T-cell (primary cell): ENCODE results near the gene FBXW7. TPM values are rescaled to one million over a fixed set of nuclear protein-coding genes. Genes with fewer than 3 reads are reported as not detected.

ENCODE experiments used
- ATAC-seq, 4 experiments: fragments of 200-7000 bp in 3 of 4; fragments of 150-1000 bp in 1 of 4; cut with Tn5 transposase; replicated peaks in 1 of 4; 1 replicate in 3 of 4; 2 replicates in 1 of 4; pipeline ENCODE4 v1.10.0; 2021; ENCODE audit warnings: moderate library complexity in 3 of 4, mild to moderate bottlenecking in 2 of 4, moderate number of reproducible peaks in 1 of 4
- CTCF ChIA-PET, 2 donors: fragments of 300-600 bp; sonication (Branson Sonifier 250); formaldehyde crosslinking; loops; one replicate each; lab custom pipeline; 2022; ENCODE audit warnings: antibody characterized with exemption in 2 of 2; lab: Charles Lee
- POLR2A ChIA-PET, 2 donors: fragments of 300-600 bp; sonication (Branson Sonifier 250); formaldehyde crosslinking; loops; one replicate each; lab custom pipeline; 2022; ENCODE audit warnings: antibody characterized with exemption in 2 of 2; lab: Charles Lee
- DNase-seq, 35 experiments: peaks; one replicate each; pipeline versions ENCODE4 v3.0.0 to v3.0.0-alpha.2; 2013 to 2023
- H3K27ac ChIP-seq: one replicate; pipeline ENCODE4 v1.5.1; 2013; ENCODE audit warnings: low read length
- H3K27me3 ChIP-seq, 2 experiments: replicated peaks in 1 of 2; 1 replicate in 1 of 2; 2 replicates in 1 of 2; pipeline versions ENCODE4 v1.6.1 to v1.7.0; 2013; ENCODE audit warnings: low read length in 1 of 2, mixed read lengths in 1 of 2; ENCODE audit not compliant: control insufficient read depth in 2 of 2, insufficient read depth in 2 of 2; ENCODE audit errors: extremely low read depth in 1 of 2
- H3K36me3 ChIP-seq, 2 donors: 1 replicate in 1 of 2; 2 replicates in 1 of 2; pipeline versions ENCODE4 v1.6.1 to v1.7.0; 2013; ENCODE audit warnings: low read length in 1 of 2; ENCODE audit not compliant: control insufficient read depth in 2 of 2, insufficient read depth in 1 of 2; ENCODE audit errors: extremely low read depth in 1 of 2
- H3K4me1 ChIP-seq, 2 experiments: 1 replicate in 1 of 2; 2 replicates in 1 of 2; pipeline versions ENCODE4 v1.6.1 to v1.7.0; 2013; ENCODE audit warnings: low read length in 2 of 2, mixed read lengths in 1 of 2; ENCODE audit not compliant: insufficient read depth in 2 of 2, control insufficient read depth in 1 of 2; ENCODE audit errors: extremely low read depth in 1 of 2
- H3K4me3 ChIP-seq, 2 donors: 1 replicate in 1 of 2; 2 replicates in 1 of 2; pipeline versions ENCODE4 v1.5.1 to v1.7.0; 2013; ENCODE audit warnings: mild to moderate bottlenecking in 2 of 2, low read length in 1 of 2, moderate library complexity in 1 of 2; ENCODE audit not compliant: control insufficient read depth in 1 of 2; ENCODE audit errors: extremely low read depth in 1 of 2
- H3K9me3 ChIP-seq: 2 replicates; pipeline ENCODE4 v1.7.0; 2013
- H3K27ac Mint-ChIP-seq, 2 donors: one replicate each; pipeline ENCODE4 v1.8.0; 2020 to 2021; ENCODE audit warnings: mild to moderate bottlenecking in 2 of 2, mixed read lengths in 2 of 2
- H3K27me3 Mint-ChIP-seq, 2 donors: one replicate each; pipeline ENCODE4 v1.8.0; 2021 to 2022; ENCODE audit warnings: mixed read lengths in 2 of 2
- H3K36me3 Mint-ChIP-seq: one replicate; pipeline ENCODE4 v1.8.0; 2021; ENCODE audit warnings: mixed read lengths
- H3K4me1 Mint-ChIP-seq, 3 donors: one replicate each; pipeline ENCODE4 v1.8.0; 2020 to 2022; ENCODE audit warnings: mixed read lengths in 3 of 3, mild to moderate bottlenecking in 1 of 3
- H3K4me3 Mint-ChIP-seq, 3 donors: one replicate each; pipeline ENCODE4 v1.8.0; 2020 to 2022; ENCODE audit warnings: mild to moderate bottlenecking in 3 of 3, mixed read lengths in 3 of 3, moderate library complexity in 3 of 3
- H3K9me3 Mint-ChIP-seq, 3 donors: one replicate each; pipeline ENCODE4 v1.8.0; 2020 to 2022; ENCODE audit warnings: mixed read lengths in 3 of 3
- WGBS: methylation state at CpG from one replicate; pipeline ENCODE4 v1.1.5; 2013; ENCODE audit warnings: missing lambda C conversion rate; ENCODE audit not compliant: insufficient coverage; 5-methylcytosine and 5-hydroxymethylcytosine counted together
- total RNA-seq, 35 experiments: library from RNA in 6 of 35; stranded (reverse) in 6 of 35; fragments of 120-200 nt in 1 of 35; gene quantifications; one replicate each; pipeline versions ENCODE4 v1.2.1 to v1.2.4 and lab custom pipeline; 2013 to 2026

FBXW7 gene
- total RNA-seq, 5 donors from 2014 or later (not counting 1 experiment from before 2014, with no cell fraction given), result 91.9 to 131 (median 96.0) TPM

GRCh38 chr4:152344001-152344400 is 191.9 kb downstream of the FBXW7 start:
- peaks cover 0 to 3% of the 10 kb centered on the region in 2 experiments for H3K4me1 ChIP-seq
- no peak overlapping the region for H3K4me3 ChIP-seq
- Mint-ChIP-seq H3K4me3 (no peak overlapping the region), H3K9me3 (no peaks in the 10 kb centered on the region), H3K27ac (no peak overlapping the region), H3K36me3 (peaks cover 51% of the 10 kb centered on the region), H3K27me3 (no peaks in the 10 kb centered on the region), H3K4me1 (peaks cover 0 to 3% (median 2%) of the 10 kb centered on the region in 3 donors)
- no peak overlapping the region for H3K27ac ChIP-seq
- no peaks in the 10 kb centered on the region for H3K27me3 ChIP-seq
- H3K9me3 ChIP-seq, result no peaks in the 10 kb centered on the region
- ATAC-seq (no peak), DNase-seq (no peak)
- ChIA-PET POLR2A (no interaction called here), CTCF (interaction anchor here (0.5 to 0.7 kb wide), 3 partner anchors 70 to 537 kb away, joined by 3 read pairs; no protein-coding TSS in a partner anchor)
- peaks cover 8 to 9% of the 10 kb centered on the region in 2 donors for H3K36me3 ChIP-seq

DNA sequence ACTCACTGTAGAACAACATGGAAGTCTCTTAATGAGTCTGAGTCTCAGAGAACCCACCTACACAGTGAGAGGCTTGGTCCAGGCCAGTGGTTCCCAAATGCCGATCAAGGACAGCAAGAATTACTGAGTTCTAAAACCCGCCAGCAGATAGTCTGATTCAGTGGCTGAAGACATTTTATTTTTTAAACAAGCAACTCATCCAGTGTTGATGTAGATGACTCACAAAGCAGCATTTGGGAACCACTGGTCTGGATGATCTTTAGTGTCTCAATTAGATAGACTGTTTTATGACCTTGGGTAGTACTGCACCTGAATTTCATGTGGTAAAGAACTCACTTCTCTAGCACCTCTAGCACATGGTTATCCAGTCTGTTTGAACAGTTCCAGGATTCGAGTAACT is 193.6 kb downstream of the FBXW7 start:
- Histone ChIP-seq H3K27me3 (no peaks in the 10 kb centered on the region), H3K36me3 (peaks cover 8 to 9% of the 10 kb centered on the region in 2 donors), H3K4me3 (no peak overlapping the region), H3K4me1 (no peaks in the 10 kb centered on the region), H3K9me3 (no peaks in the 10 kb centered on the region), H3K27ac (no peak overlapping the region)
- Mint-ChIP-seq H3K27me3 (no peaks in the 10 kb centered on the region), H3K27ac (no peak overlapping the region), H3K9me3 (no peaks in the 10 kb centered on the region), H3K4me3 (no peak overlapping the region), H3K36me3 (peaks cover 52% of the 10 kb centered on the region), H3K4me1 (no peaks in the 10 kb centered on the region)
- ChIA-PET POLR2A (no interaction called here), CTCF (no interaction called here)
- DNase-seq (no peak), ATAC-seq (no peak)
- whole genome bisulfite sequencing, result 100% methylated on average over 2 of the region's 3 CpGs

- POLR2A ChIA-PET, result interaction anchor here in 1 of 2 donors (0.7 kb wide), 1 partner anchor 409 kb away, joined by 3 read pairs; no protein-coding TSS in a partner anchor
- CTCF ChIA-PET, result no interaction called here
- Mint-ChIP-seq H3K4me3 (no peak overlapping the region), H3K4me1 (no peaks in the 10 kb centered on the region), H3K9me3 (no peaks in the 10 kb centered on the region), H3K27ac (no peak overlapping the region), H3K36me3 (peaks cover 43% of the 10 kb centered on the region), H3K27me3 (no peaks in the 10 kb centered on the region)
- no peaks in the 10 kb centered on the region for H3K4me1 ChIP-seq
- H3K4me3 ChIP-seq, result no peak overlapping the region
- H3K27me3 ChIP-seq, result no peaks in the 10 kb centered on the region
- peaks cover 0 to 3% of the 10 kb centered on the region in 2 donors for H3K36me3 ChIP-seq
- H3K27ac ChIP-seq, result no peak overlapping the region
- DNase-seq (no peak), ATAC-seq (no peak)
- no peaks in the 10 kb centered on the region for H3K9me3 ChIP-seq
- 94% methylated on average over 3 of the region's 3 CpGs for WGBS
These were observed 195.1 kb downstream of the FBXW7 start for GRCh38 chr4:152340818-152341217.

- Mint-ChIP-seq H3K9me3 (no peaks in the 10 kb centered on the region), H3K4me3 (no peak overlapping the region), H3K27ac (no peak overlapping the region), H3K27me3 (no peaks in the 10 kb centered on the region), H3K36me3 (peaks cover 50% of the 10 kb centered on the region), H3K4me1 (no peaks in the 10 kb centered on the region)
- peaks cover 0 to 6% of the 10 kb centered on the region in 2 donors for H3K36me3 ChIP-seq
- DNase-seq (no peak), ATAC-seq (no peak)
- H3K4me1 ChIP-seq, result no peaks in the 10 kb centered on the region
- CTCF ChIA-PET, result interaction anchor here (0.6 to 0.8 kb wide), 4 partner anchors 33 to 978 kb away, joined by 3 to 11 read pairs (median 6); no protein-coding TSS in a partner anchor
- WGBS, result 80% methylated on average over 1 of the region's 4 CpGs
- no peaks in the 10 kb centered on the region for H3K27me3 ChIP-seq
- H3K27ac ChIP-seq, result no peak overlapping the region
- H3K9me3 ChIP-seq, result no peaks in the 10 kb centered on the region
- no peak overlapping the region for H3K4me3 ChIP-seq
- POLR2A ChIA-PET, result interaction anchor here (0.6 to 0.7 kb wide), 3 partner anchors 204 to 1349 kb away, joined by 3 to 7 read pairs (median 5); no protein-coding TSS in a partner anchor
These were observed 196.3 kb downstream of the FBXW7 start for GRCh38 chr4:152339576-152339975.

GRCh38 chr4:152334931-152335330 is 201.0 kb downstream of the FBXW7 start:
- DNase-seq (no peak), ATAC-seq (no peak)
- H3K4me3 Mint-ChIP-seq, result no peak overlapping the region
- H3K4me1 ChIP-seq, result no peaks in the 10 kb centered on the region
- H3K36me3 Mint-ChIP-seq, result peaks cover 46% of the 10 kb centered on the region
- ChIA-PET CTCF (no interaction called here), POLR2A (no interaction called here)
- H3K9me3 Mint-ChIP-seq, result no peaks in the 10 kb centered on the region
- no peaks in the 10 kb centered on the region for H3K4me1 Mint-ChIP-seq
- H3K9me3 ChIP-seq, result no peaks in the 10 kb centered on the region
- H3K27me3 ChIP-seq, result no peaks in the 10 kb centered on the region
- no CpG with 5 or more reads among the region's 3 CpGs for WGBS
- H3K4me3 ChIP-seq, result no peak overlapping the region
- peaks cover 0 to 7% of the 10 kb centered on the region in 2 donors for H3K36me3 ChIP-seq
- H3K27me3 Mint-ChIP-seq, result no peaks in the 10 kb centered on the region
- H3K27ac Mint-ChIP-seq, result no peak overlapping the region
- H3K27ac ChIP-seq, result no peak overlapping the region

DNA sequence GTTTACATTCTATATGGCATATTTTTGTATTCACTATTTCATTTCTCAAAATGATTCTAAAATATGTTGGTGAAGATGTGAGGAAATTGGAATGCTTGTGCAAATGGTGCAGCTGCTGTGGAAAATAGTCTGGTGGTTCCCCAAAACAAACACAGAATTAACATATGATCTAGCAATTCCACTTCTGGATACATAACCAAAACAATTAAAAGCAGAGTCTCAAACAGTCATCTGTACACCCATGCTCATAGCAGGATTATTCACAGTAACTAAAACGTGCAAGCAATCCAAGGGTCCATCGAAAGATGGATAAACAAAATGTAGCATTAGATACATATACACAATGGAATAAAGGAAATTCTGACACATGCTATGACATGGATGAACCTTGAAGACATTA is 204.8 kb downstream of the FBXW7 start:
- WGBS, result no CpG with 5 or more reads among the region's 2 CpGs
- ChIA-PET POLR2A (no interaction called here), CTCF (no interaction called here)
- H3K4me3 Mint-ChIP-seq, result no peak overlapping the region
- Histone ChIP-seq H3K4me1 (peaks cover 0 to 3% of the 10 kb centered on the region in 2 experiments), H3K4me3 (no peak overlapping the region), H3K36me3 (peaks cover 0 to 7% of the 10 kb centered on the region in 2 donors), H3K27me3 (no peaks in the 10 kb centered on the region), H3K27ac (no peak overlapping the region), H3K9me3 (no peaks in the 10 kb centered on the region)
- H3K27me3 Mint-ChIP-seq, result no peaks in the 10 kb centered on the region
- no peaks in the 10 kb centered on the region for H3K9me3 Mint-ChIP-seq
- DNase-seq, result no peak
- H3K27ac Mint-ChIP-seq, result peak overlapping the region; percentile 6 to 11
- no peak for ATAC-seq
- H3K4me1 Mint-ChIP-seq, result peaks cover 20 to 24% (median 21%) of the 10 kb centered on the region in 3 donors
- H3K36me3 Mint-ChIP-seq, result peaks cover 52% of the 10 kb centered on the region
